Small intestine (tissue), 7 donors: ENCODE results near the gene OMD. TPM values are rescaled to one million over a fixed set of nuclear protein-coding genes. Genes with fewer than 3 reads are reported as not detected.

Source experiments
- DNase-seq, 2 donors: peaks; one replicate each; pipeline versions ENCODE4 v3.0.0 to v3.0.0-alpha.2; 2013
- FAIRE-seq: peaks from 2 replicates; lab custom pipeline; 2012; peaks lifted over from hg19 to GRCh38; lab: Jason Lieb, UNC
- H3K27ac ChIP-seq, 3 donors: one replicate each; pipeline ENCODE4 v1.5.1; 2013; ENCODE audit warnings: low read length in 2 of 3, mild to moderate bottlenecking in 2 of 3, control low read depth in 1 of 3, inconsistent platforms in 1 of 3, low read depth in 1 of 3, moderate library complexity in 1 of 3
- H3K27me3 ChIP-seq, 3 donors: one replicate each; pipeline ENCODE4 v1.6.1; 2013; ENCODE audit warnings: low read length in 3 of 3, inconsistent platforms in 1 of 3; ENCODE audit not compliant: control insufficient read depth in 3 of 3, insufficient read depth in 3 of 3
- H3K36me3 ChIP-seq, 3 donors: one replicate each; pipeline ENCODE4 v1.6.1; 2013; ENCODE audit warnings: low read length in 3 of 3, inconsistent platforms in 1 of 3, low read depth in 1 of 3, mild to moderate bottlenecking in 1 of 3, moderate library complexity in 1 of 3; ENCODE audit not compliant: control insufficient read depth in 3 of 3, insufficient read depth in 2 of 3
- H3K4me1 ChIP-seq, 3 donors: one replicate each; pipeline ENCODE4 v1.6.1; 2013; ENCODE audit warnings: low read length in 2 of 3, inconsistent platforms in 1 of 3, low read depth in 1 of 3, mild to moderate bottlenecking in 1 of 3, moderate library complexity in 1 of 3; ENCODE audit not compliant: control insufficient read depth in 3 of 3, insufficient read depth in 2 of 3
- H3K4me3 ChIP-seq, 3 donors: one replicate each; pipeline ENCODE4 v1.5.1; 2013; ENCODE audit warnings: low read length in 3 of 3, control low read depth in 1 of 3, inconsistent platforms in 1 of 3, low read depth in 1 of 3, mild to moderate bottlenecking in 1 of 3, moderate library complexity in 1 of 3
- H3K9me3 ChIP-seq, 2 donors: one replicate each; pipeline ENCODE4 v1.6.1; 2013; ENCODE audit warnings: low read depth in 1 of 2, low read length in 1 of 2; ENCODE audit not compliant: control insufficient read depth in 2 of 2, insufficient read depth in 1 of 2
- WGBS, 3 donors: extraction: QIAGEN DNeasy Blood & Tissue Kit; methylation state at CpG; one replicate each; pipeline ENCODE4 v1.1.7; 2013; 5-methylcytosine and 5-hydroxymethylcytosine counted together
- polyA plus RNA-seq, 4 donors: library from polyadenylated mRNA; stranded (reverse) in 3 of 4; unstranded in 1 of 4; fragments of 200-250 nt in 3 of 4; fragments of 120-200 nt in 1 of 4; gene quantifications; one replicate each; pipeline versions ENCODE4 v1.2.1 to v1.2.3, GENCODE V29; 2013
- donor health status: healthy with polysubstance abuse.
- donor health status: control.
- donor health status: control.
- donor health status: Bipolar disorder and iron deficiency.
- donor health status: healthy.

The OMD gene
- polyA plus RNA-seq, 4 donors: 0.10 to 3.6 (median 0.27) TPM; not detected in 1

- Histone ChIP-seq H3K4me3 (no peak overlapping the region), H3K9me3 (no peaks in the 10 kb centered on the region), H3K27me3 (no peaks in the 10 kb centered on the region), H3K4me1 (peaks cover 0 to 13% (median 7%) of the 10 kb centered on the region in 3 donors), H3K36me3 (no peaks in the 10 kb centered on the region), H3K27ac (no peak overlapping the region)
- no peak for FAIRE-seq
- 93 to 97% (median 94%) methylated on average over 2 of the region's 2 CpGs for WGBS, 3 donors
- no peak for DNase-seq
Measured at GRCh38 chr9:92407818-92408217, 16.5 kb downstream of the OMD start.

DNA sequence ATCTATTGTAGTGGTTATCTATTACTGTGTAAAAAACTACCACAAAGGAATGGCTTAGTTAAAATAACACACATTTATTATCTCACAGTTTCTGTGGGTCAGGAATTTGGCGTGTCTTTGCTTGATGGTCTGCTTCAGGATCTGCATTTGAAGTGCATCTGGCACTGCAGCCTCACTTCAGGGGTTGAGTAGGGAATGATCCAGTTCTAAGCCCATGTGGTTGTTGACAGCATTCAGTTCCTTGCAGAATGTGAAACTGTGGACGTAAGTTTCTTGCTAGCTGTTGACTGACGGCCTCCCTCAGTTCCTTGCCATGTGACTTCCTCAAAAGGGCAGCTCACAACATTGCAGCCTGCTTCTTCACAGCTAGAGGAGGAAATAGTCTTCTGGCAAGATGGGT lies 17.8 kb downstream of the OMD start:
- no peaks in the 10 kb centered on the region for H3K36me3 ChIP-seq
- peaks cover 0 to 13% (median 7%) of the 10 kb centered on the region in 3 donors for H3K4me1 ChIP-seq
- H3K4me3 ChIP-seq: no peak overlapping the region
- H3K27ac ChIP-seq: peak overlapping the region in 2 of 3 donors; percentile 49 to 56
- DNase-seq (peak; percentile 50 to 52), FAIRE-seq (no peak)
- H3K9me3 ChIP-seq: no peaks in the 10 kb centered on the region
- 17 to 27% (median 27%) methylated on average over 3 of the region's 3 CpGs for WGBS, 3 donors
- no peaks in the 10 kb centered on the region for H3K27me3 ChIP-seq

DNA sequence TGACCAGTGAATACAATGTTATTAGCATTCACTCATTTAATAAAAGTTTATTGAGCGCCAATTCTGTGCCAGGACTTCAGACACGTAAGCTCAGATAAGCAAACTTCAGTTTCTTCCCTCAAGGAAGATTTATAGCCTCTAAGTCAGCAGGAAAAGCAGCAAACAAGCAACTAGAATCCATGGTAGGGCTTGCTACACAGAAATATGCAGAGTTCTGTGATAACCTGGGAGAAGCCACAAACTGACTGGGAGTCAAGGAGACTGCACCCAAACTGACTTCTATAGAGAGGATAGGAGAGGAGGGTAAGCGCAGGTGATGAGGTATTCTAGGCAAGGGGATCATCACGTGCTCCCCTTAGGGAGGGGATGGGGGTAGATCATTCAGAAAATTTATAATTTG lies 18.5 kb downstream of the OMD start:
- 27 to 53% (median 39%) methylated on average over 4 of the region's 4 CpGs for WGBS, 3 donors
- no peaks in the 10 kb centered on the region for H3K9me3 ChIP-seq

DNA sequence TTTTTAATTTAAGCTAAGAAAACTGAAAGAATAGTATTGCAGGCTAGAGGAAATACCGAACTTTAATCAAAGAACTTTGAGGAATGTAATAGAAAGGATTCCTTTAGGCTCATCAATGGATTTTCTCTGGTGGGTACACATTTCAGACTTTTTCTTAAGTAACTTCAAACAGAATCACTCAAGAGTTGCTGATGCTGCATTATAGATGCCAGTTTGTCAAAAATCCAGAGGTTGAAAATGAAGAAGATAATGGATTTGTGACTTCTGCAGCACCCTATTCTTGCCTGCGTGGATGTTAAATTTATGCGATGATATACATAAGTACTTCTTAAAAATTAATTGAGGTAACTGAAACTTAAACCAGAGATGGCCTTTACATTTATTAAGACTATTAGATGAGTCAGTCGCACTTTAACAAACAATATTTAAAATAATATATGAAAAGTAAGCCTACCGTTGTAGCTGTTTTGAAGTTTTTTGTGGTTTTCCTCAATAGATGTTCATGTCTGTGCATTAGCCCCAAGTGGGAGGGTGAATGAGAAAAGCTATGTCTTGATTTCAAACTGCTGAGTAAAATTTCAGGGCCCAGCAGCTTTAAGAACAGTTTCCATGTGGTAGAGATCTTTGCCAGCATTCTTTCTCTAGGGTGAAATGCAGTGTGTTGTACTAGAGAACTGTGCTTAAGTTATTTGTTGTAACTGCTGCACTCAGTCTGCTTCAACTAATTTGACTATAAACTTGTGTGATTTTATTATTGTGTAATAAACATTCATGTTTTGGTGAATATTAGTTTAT lies 20.0 kb downstream of the OMD start, which contains the start of gene OGN:
OGN (minus strand) TSS at position 537 of the 795 bp plus-strand sequence. CDS start 1,171 bp downstream, outside the sequence.
- Histone ChIP-seq H3K36me3 (no peaks in the 10 kb centered on the region), H3K27ac (peak within 1 kb of the TSS in 1 of 3 donors; percentile 53), H3K9me3 (no peaks in the 10 kb centered on the region), H3K4me3 (peak within 1 kb of the TSS in 1 of 3 donors; percentile 48), H3K27me3 (no peaks in the 10 kb centered on the region), H3K4me1 (peaks cover 0 to 13% (median 7%) of the 10 kb centered on the region in 3 donors)
- DNase-seq: no peak
- 65 to 93% (median 79%) methylated on average over 5 of the region's 5 CpGs for WGBS, 3 donors
- FAIRE-seq: no peak

More for the DNA sequence above, 18.5 kb downstream of the OMD start:
- no peak for FAIRE-seq
- Histone ChIP-seq H3K4me1 (peaks cover 0 to 13% (median 7%) of the 10 kb centered on the region in 3 donors), H3K36me3 (no peaks in the 10 kb centered on the region), H3K27ac (peak overlapping the region in 2 of 3 donors; percentile 38 to 45), H3K27me3 (no peaks in the 10 kb centered on the region), H3K4me3 (no peak overlapping the region)
- DNase-seq: peak; percentile 74 to 77

DNA sequence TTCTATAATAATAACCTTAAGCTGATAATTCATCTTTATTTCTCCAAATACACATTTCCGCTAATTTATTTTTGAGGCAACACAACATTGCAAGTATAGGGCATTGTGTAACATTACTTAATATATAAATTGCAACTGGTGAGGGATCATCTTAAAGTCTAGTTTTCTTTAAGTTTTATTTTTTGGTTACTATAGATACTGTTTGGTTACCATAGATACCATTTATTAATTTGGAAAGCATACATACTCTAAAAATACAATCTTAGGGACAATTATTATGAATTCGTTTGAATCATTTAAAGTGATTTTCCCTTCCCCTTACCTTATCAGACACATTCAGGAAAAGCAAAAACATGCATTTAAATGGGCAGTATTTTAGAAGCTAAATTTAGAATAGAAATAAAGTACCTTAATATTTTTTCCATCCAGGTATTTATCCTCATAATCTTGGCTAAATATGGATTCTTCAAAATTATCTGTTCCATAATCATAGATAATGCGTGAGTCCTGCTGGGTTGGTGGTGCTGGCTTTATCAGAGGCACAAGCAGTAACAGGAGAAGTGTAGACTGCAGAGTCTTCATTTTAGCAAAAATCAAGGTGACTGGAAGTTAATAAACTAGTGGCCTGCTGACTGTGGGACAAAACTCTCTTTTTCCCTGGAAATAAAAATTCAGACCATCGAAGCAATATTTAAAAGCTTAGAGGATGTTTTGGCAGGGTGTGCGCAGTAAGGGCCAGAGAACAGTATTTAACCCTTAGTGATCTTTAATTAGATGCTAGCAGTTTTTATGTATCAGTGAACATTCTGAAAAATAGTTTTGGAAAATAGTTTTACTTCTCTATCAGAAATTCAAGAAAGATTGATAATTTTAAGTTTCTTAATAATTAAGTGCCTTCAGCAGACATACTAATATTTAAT lies 21.2 kb downstream of the OMD start:
- 65 to 82% (median 79%) methylated on average over 5 of the region's 5 CpGs for WGBS, 3 donors
- no peak for DNase-seq
- Histone ChIP-seq H3K9me3 (no peaks in the 10 kb centered on the region), H3K4me3 (peak overlapping the region in 1 of 3 donors; percentile 48), H3K36me3 (peaks cover 0 to 3% (median 0%) of the 10 kb centered on the region in 3 donors), H3K27me3 (no peaks in the 10 kb centered on the region), H3K27ac (peak overlapping the region in 1 of 3 donors; percentile 53), H3K4me1 (peaks cover 0 to 13% (median 7%) of the 10 kb centered on the region in 3 donors)
- FAIRE-seq: no peak

DNA sequence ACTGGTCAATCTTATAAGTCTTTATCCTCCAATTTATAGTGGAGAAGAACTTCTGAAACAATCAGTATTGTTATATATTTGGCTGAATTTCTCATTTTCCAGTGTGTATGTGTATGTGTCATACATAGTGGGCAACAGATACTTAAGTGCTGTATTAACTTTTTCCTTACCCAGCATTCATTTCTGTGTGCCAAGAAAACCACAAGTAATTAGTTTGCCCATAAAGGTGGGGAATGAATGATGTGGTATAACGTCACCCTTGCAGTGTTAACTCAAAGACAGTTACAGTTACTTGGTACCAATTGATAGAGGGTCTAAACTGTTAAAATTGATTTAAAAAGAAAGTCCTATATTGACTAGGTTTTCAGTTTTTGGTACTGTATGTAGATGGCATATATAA lies 21.9 kb downstream of the OMD start:
- H3K27ac ChIP-seq: no peak overlapping the region
- 63 to 81% (median 65%) methylated on average over 1 of the region's 1 CpG for WGBS, 3 donors
- peaks cover 0 to 3% (median 0%) of the 10 kb centered on the region in 3 donors for H3K36me3 ChIP-seq
- peaks cover 0 to 13% (median 7%) of the 10 kb centered on the region in 3 donors for H3K4me1 ChIP-seq
- peak overlapping the region in 1 of 3 donors; percentile 27 for H3K4me3 ChIP-seq
- H3K9me3 ChIP-seq: peaks cover 0 to 2% of the 10 kb centered on the region in 2 donors
- FAIRE-seq (no peak), DNase-seq (no peak)
- H3K27me3 ChIP-seq: no peaks in the 10 kb centered on the region

DNA sequence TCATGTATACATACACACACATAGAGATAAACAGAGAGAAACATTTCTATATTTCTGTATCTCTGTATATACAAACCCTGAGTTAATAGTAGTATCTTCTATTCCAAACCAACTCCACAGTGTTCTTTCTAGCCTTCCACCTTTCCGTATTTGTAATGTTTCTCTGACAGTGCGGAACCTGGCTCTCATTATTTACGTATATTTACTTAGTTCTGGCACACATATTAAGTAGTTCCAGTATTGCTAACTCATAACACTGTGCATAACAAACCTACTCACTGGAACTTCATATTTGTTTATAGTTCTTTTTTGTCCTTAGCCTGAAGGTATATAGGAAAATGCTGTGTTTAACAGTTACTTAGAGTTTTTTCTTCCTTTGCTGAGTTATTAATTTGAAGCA lies 26.4 kb downstream of the OMD start:
- Histone ChIP-seq H3K27me3 (no peaks in the 10 kb centered on the region), H3K4me1 (no peaks in the 10 kb centered on the region), H3K27ac (no peak overlapping the region), H3K36me3 (peaks cover 0 to 3% (median 0%) of the 10 kb centered on the region in 3 donors), H3K4me3 (no peak overlapping the region), H3K9me3 (peaks cover 0 to 8% of the 10 kb centered on the region in 2 donors)
- no peak for FAIRE-seq
- 77 to 95% (median 94%) methylated on average over 3 of the region's 3 CpGs for WGBS, 3 donors
- DNase-seq: no peak

- Histone ChIP-seq H3K27ac (no peak overlapping the region), H3K4me1 (no peaks in the 10 kb centered on the region), H3K4me3 (no peak overlapping the region), H3K27me3 (no peaks in the 10 kb centered on the region), H3K9me3 (peaks cover 0 to 8% of the 10 kb centered on the region in 2 donors), H3K36me3 (peaks cover 0 to 3% (median 0%) of the 10 kb centered on the region in 3 donors)
- FAIRE-seq (no peak), DNase-seq (no peak)
- 96 to 100% (median 100%) methylated on average over 1 of the region's 1 CpG for WGBS, 3 donors
Measured at GRCh38 chr9:92395617-92396016, 28.7 kb downstream of the OMD start.
